ENCODE measurements around the gene PCBP3. TPM values are rescaled to one million over a fixed set of nuclear protein-coding genes. Genes with fewer than 3 reads are reported as not detected.

Gene PCBP3
- total and polyA plus RNA-seq, 2 donors (not counting 3 experiments of a cell fraction or from before 2014, with no cell fraction given) = 0.06 to 1.1 TPM

DNA sequence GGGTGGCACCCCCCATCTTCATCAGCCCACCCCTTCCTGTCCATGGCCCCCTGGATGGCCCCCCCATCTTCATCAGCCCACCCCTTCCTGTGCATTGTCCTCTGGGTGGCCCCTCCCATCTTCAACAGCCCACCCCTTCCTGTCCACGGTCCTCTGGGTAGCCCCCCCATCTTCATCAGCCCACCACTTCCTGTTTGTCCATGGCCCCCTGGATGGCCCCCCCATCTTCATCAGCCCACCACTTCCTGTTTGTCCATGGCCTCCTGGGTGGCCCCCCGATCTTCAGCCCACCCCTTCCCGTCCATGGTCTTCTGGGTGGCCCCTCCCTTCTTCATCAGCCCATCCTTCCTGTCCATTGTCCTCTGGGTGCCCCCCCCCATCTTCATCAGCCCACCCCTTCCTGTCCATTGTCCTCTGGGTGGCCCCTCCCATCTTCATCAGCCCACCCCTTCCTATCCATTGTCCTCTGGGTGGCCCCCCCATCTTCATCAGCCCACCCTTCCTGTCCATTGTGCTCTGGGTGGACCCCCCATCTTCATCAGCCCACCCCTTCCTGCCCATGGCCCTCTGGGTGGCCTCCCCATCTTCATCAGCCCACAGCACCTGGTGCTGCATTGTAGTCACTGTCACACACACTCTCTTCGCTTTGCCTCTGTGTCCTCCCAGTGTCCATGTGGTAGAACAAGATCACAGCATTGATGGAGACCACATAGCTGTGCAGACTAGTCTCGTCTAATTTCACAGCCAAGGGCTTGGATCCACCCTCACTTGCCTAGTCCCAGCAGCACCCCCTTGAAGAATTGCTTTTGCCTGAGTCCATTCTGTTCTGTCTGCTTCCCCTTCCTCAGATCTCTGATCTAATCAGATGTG is 95.9 kb downstream of the PCBP3 start:
- Histone ChIP-seq H3K4me2 (ENCODE audit: insufficient read depth, low read length) (no peak overlapping the region), H3K27ac (ENCODE audit: insufficient read depth, low read depth, low read length) (no peak overlapping the region), H3K9me3 (replicated peaks; ENCODE audit: control insufficient read depth, insufficient read depth, low read length) (no peaks in the 10 kb centered on the region), H2AFZ (ENCODE audit: low read depth, low read length) (no peak overlapping the region), H3K4me3 (replicated peaks in 1 of 3; ENCODE audit: insufficient read depth in 1 of 3, low read depth in 1 of 3, low read length in 3 of 3) (no peak overlapping the region), H3K9me1 (replicated peaks; ENCODE audit: control insufficient read depth, extremely low read depth, insufficient read depth, low read length) (no peaks in the 10 kb centered on the region), H3K79me2 (ENCODE audit: control insufficient read depth, insufficient read depth, low read length) (no peaks in the 10 kb centered on the region), H3K9ac (replicated peaks; ENCODE audit: extremely low read depth, insufficient read depth, low read length) (no peak overlapping the region), H3K27me3 (ENCODE audit: control insufficient read depth in 2 of 2, insufficient read depth in 2 of 2, low read length in 2 of 2) (peaks cover 0 to 6% of the 10 kb centered on the region in 2 experiments), H3K4me1 (ENCODE audit: control insufficient read depth, extremely low read depth, insufficient read depth, low read length) (no peaks in the 10 kb centered on the region), H3K36me3 (ENCODE audit: control insufficient read depth in 2 of 2, extremely low read depth in 1 of 2, insufficient read depth in 2 of 2, low read length in 2 of 2) (no peaks in the 10 kb centered on the region), H4K20me1 (replicated peaks; ENCODE audit: control insufficient read depth, extremely low read depth, insufficient read depth, low read length) (no peaks in the 10 kb centered on the region)
- intact Hi-C loops (cut with micrococcal nuclease) (no loop called here), dilution Hi-C loops (cut with MboI; ENCODE audit: extremely low pct_ligation_motif_present, low sequenced_read_pairs) (no loop called here)
- ChIA-PET POLR2A (no interaction called here), CTCF (interaction anchor here (1.4 kb wide), 1 partner anchor 9 kb away, joined by 3 read pairs; no protein-coding TSS in a partner anchor)
- TF ChIP-seq MYC (IDR thresholded peaks at IDR 0.05; ENCODE audit: low read depth, low read length) (no peak), POLR2A (IDR thresholded peaks at IDR 0.05; ENCODE audit: low read depth, low read length) (no peak), POLR2AphosphoS5 (IDR thresholded peaks at IDR 0.05; ENCODE audit: insufficient read depth, low read depth, low read length) (no peak), EZH2 (IDR thresholded peaks at IDR 0.05; ENCODE audit: borderline replicate concordance, low read depth, low read length, severe bottlenecking) (no peak), GATA2 (IDR thresholded peaks at IDR 0.05; ENCODE audit: insufficient read depth, insufficient read length, low read depth, low read length) (no peak), JUN (IDR thresholded peaks at IDR 0.05; ENCODE audit: borderline replicate concordance, insufficient read depth, insufficient read length, low read depth) (no peak), FOS (IDR thresholded peaks at IDR 0.05; ENCODE audit: borderline replicate concordance, insufficient read depth, low read length) (no peak)
- TF ChIP-seq, protein P1, sequence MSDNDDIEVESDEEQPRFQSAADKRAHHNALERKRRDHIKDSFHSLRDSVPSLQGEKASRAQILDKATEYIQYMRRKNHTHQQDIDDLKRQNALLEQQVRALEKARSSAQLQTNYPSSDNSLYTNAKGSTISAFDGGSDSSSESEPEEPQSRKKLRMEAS (IDR thresholded peaks at IDR 0.05; ENCODE audit: insufficient read depth, insufficient read length) = no peak
- TF ChIP-seq, protein P2, sequence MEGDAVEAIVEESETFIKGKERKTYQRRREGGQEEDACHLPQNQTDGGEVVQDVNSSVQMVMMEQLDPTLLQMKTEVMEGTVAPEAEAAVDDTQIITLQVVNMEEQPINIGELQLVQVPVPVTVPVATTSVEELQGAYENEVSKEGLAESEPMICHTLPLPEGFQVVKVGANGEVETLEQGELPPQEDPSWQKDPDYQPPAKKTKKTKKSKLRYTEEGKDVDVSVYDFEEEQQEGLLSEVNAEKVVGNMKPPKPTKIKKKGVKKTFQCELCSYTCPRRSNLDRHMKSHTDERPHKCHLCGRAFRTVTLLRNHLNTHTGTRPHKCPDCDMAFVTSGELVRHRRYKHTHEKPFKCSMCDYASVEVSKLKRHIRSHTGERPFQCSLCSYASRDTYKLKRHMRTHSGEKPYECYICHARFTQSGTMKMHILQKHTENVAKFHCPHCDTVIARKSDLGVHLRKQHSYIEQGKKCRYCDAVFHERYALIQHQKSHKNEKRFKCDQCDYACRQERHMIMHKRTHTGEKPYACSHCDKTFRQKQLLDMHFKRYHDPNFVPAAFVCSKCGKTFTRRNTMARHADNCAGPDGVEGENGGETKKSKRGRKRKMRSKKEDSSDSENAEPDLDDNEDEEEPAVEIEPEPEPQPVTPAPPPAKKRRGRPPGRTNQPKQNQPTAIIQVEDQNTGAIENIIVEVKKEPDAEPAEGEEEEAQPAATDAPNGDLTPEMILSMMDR (IDR thresholded peaks at IDR 0.05; ENCODE audit: extremely low read depth in 1 of 2, insufficient read depth in 1 of 2, low read depth in 1 of 2, low read length in 2 of 2) = no peak
- DNase-seq (ENCODE audit: low read depth, low spot score) = no peak
- BruUV-seq (replicated peaks) = no TSS peak
- FAIRE-seq = no peak

Measured in endothelial cell of umbilical vein (primary cell).